T47D (cell line): ENCODE measurements around the gene CLDN19.

ENCODE experiments used
- DNase-seq, 2 experiments: peaks; one replicate each; pipeline versions ENCODE4 v3.0.0 to v3.0.0-alpha.2; 2011 to 2012; ENCODE audit warnings: low read depth in 1 of 2, low spot score in 1 of 2
- JUND ChIP-seq: IDR thresholded peaks from 2 replicates; pipeline ENCODE4 v1.6.1; 2012; ENCODE audit warnings: low read depth
- in situ Hi-C: cut with HindIII; loops from 2 replicates; pipeline ENCODE4 v1.10.0; 2016; ENCODE audit warnings: low sequenced_read_pairs, low pct_unique_long_range_greater_than_20kb

CLDN19 gene

DNA sequence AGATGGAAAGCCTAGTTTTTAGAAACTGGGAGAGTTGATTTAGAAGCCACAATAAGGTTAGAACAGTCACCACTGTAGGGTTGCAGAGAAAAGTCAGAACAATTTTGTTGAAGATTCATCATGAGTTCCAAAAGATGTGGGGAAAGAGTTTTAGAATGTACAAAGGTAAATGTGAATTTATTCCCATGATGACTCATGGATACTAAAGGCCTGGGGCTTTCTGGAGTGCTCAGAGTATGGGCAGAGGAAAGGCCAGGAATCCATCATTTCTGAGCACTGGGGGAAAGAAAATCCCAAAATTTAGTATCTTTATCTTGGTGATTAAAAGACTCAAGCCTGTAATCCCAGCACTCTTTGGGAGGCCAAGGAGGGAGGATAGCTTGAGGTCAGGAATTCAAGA lies 40.0 kb downstream of the CLDN19 start:
- in situ Hi-C loops, result no loop called here
- DNase-seq, result no peak
- TF ChIP-seq JUND, result no peak

DNA sequence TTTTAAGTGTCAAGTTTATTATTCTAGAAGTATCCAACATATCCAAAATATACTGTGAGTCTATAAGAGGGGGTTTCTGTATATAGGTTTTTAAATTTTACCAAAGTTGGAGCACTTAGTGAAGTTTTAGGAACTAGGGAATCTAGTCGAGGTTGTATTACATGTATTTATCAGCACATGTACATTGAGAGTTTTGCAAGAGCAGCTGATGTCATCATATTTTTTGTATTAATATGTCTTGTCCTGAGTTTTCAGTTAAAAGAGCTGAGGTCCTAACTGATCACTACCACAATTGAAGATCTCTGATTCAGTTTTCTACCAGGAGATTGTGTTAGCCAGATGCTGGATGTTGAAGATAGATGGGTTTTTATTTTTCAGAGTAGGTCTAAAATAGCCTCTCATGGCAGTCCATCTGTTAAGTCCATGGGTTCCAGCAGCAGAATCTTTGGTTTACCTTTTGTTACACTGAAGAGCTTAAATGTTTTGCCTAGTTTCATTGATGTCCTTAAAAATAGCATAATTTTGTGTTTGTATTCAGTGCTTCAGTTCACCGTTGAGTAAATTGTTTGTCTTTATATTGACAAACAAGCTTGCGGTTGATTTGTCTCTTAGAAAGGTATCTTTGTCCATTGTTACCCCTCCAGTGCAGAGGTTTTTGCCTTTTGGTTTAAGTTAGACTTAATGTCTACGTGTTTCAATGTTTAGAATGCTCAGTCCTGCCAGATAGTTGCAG lies 41.8 kb downstream of the CLDN19 start:
- DNase-seq, result no peak
- in situ Hi-C loops, result no loop called here
- TF ChIP-seq JUND, result no peak

DNA sequence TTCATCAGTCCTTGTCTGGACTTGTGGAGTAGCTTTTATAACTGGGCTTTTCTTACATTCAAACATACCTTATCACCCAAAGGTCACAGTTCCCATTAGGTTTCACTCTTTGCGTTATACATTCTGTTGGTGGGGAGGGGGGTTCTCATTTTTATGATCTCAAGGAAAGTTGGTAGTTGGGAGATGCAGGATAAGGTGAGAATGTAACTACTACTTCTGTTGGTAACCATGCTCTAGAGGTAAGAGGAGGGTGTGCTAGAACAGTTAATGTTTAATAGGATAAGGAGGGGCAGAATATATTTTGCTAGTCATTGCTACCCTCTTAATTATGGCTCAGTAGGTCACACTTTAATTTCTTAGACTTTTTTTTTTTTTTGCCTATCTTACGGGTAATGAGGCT lies 47.1 kb downstream of the CLDN19 start:
- no peak for DNase-seq
- no peak for TF ChIP-seq JUND
- in situ Hi-C loops, result no loop called here

DNA sequence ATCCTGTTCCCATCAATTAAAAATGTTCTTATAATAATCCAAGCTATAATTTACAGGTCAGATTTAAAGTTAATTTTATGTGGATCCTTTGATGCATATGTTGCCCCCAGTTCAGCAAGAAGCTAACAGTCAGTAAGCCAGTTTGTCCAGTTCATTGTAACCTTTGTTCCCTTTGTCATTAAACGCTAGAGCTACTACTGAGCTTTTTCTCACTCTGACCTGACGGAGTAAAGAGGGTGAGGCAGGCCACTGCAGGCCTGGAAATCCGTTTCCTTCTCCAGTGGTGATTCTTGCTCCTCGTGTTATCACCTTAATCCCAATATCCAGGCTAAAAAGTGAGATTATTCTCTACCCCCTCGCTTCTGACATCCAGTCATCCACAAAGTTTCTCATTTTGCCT lies 47.6 kb downstream of the CLDN19 start:
- TF ChIP-seq JUND, result no peak
- in situ Hi-C loops, result no loop called here
- peak in 1 of 2 experiments; percentile 33 for DNase-seq

DNA sequence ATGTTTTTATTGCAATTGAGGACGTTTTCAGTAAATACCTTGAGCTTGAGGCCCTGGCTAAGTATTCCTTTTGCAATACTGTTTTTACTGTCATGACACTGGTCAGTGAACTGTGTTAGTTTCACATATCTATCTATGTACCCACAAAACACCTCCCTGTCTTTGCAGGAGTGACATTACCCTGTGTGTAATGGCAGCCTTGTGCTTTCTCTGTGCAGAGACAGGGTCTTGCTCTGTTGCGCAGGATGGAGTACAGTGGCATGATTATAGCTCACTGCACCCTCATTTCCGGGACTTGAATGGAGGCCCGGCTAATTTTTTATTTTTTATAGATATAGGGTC lies 48.9 kb downstream of the CLDN19 start:
- no peak for TF ChIP-seq JUND
- DNase-seq, result no peak
- in situ Hi-C loops, result no loop called here

DNA sequence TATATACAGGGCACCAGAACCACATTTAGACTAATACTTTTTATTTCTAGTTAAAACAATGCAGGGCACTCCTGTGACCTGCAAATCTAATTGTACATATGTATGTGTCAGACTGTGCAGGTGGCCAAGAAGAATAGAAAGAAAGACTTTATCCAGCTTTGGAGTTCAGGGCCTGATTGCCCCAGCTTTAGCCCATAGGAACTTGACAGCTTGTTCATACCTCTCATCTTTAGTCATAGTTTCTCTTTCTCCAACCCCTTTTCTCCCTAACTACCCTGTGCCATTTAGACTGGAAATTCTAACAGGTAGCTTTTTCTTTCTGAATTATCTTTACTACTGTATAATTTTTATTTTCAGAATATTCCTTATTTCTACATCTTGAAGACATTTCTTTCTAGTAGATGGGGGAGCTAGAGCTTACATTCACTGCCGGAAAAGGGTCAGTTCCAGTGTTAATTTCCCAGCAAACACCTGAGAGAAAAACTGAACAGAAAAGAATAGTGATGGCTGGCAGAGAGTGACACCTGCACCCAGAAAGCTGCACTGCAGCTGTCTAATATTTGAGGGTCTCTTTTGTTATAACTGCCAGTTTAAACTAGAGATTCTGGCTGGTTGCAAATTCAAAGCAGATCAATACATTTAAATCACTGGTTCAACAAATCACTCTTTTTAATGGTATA lies 49.4 kb downstream of the CLDN19 start:
- in situ Hi-C loops, result no loop called here
- no peak for DNase-seq
- no peak for TF ChIP-seq JUND

DNA sequence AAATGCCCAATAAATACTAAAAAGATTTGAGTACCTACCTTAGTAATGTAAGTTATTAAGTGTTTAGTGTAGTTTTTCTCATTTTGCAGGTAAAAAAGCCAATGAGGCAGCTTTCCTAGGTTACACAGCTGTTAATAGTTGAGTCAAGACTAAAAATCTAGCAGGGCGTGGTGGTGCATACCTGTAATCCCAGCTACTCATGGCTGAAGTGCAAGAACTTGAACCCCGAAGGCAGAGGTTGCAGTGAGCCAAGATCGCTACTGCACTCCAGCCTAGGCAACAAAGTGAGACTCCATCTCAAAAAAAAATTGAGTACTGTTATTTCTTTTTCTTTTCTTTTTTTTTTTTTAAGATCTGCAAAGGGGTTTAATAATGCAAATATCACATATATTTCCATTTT lies 50.1 kb downstream of the CLDN19 start:
- in situ Hi-C loops, result no loop called here
- no peak for TF ChIP-seq JUND

DNA sequence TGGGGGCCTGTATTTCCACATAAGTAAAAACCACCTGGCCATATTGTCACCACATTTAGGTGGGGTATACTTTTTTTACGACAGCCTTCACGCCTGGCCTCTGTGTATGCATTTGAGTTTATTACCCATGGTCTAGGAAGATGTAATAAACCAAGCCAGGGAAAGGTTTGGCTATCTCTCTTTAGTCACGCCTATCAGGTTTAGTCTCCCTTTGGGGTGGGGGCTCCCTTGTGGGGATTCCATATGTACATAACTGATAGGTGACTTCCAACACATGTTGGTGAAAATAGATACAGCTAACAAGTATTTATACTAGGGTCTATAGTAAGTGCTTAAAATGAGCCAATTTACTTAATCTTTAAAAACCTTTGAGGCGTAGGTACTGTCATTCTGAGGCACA lies 53.6 kb downstream of the CLDN19 start:
- DNase-seq, result no peak
- TF ChIP-seq JUND, result no peak
- in situ Hi-C loops, result no loop called here

More for the DNA sequence above, 50.1 kb downstream of the CLDN19 start:
- no peak for DNase-seq

DNA sequence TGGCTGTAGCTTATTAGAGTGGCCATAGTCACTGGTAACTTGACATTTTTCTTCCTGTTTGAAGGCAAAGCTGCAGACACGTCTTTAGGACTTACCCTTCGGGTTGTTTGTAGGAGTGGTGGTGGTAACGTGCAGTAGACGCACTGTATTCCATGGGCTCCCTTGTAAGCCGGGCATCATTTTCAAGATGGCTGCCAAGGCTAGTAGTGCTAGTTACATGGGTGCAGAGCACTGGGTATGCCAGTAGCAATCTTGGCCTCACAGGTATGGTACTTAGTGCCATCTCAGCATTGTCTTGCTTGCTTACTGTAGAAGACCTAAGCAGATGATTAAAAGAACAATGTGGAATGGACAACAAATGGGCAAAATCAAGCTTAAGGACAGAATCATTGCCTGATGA lies 55.9 kb downstream of the CLDN19 start:
- no peak for TF ChIP-seq JUND
- in situ Hi-C loops, result no loop called here
- DNase-seq, result no peak
